HL-60/S4 treated with retinoic acid at 250 ng/mL for 4 days and 3 days (cell line): ENCODE measurements around the gene TESMIN.

Experiments
- in situ Hi-C: fragments of 300-500 bp; cut with MboI; formaldehyde crosslinking; loops from 2 replicates; pipeline ENCODE4 v1.7.0; 2022; ENCODE audit warnings: low sequenced_read_pairs

TESMIN gene

GRCh38 chr11:68714060-68714856 is 37.1 kb downstream of the TESMIN start:
- in situ Hi-C loops = no loop called here

GRCh38 chr11:68711114-68711513 is 40.2 kb downstream of the TESMIN start:
- in situ Hi-C loops = no loop called here

DNA sequence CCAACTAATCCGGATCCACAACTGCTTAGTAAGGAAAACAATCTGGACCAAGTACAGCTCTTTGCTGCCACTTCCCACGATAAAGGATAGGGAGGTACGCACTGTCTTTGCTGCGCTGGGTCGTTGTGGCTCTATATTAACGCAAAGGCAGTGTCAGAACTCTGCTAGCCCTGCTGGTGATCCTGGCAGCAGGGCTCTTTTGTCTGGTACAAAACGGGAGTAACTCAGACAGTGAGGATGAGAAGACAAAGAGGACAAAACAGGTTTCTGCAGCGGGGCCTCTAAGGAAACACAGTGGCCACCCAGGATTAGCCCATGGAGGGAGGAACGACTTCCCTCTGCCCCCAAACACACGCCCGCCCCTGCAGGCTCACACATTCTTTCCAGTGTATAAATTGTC is 40.9 kb downstream of the TESMIN start:
- in situ Hi-C loops = no loop called here

DNA sequence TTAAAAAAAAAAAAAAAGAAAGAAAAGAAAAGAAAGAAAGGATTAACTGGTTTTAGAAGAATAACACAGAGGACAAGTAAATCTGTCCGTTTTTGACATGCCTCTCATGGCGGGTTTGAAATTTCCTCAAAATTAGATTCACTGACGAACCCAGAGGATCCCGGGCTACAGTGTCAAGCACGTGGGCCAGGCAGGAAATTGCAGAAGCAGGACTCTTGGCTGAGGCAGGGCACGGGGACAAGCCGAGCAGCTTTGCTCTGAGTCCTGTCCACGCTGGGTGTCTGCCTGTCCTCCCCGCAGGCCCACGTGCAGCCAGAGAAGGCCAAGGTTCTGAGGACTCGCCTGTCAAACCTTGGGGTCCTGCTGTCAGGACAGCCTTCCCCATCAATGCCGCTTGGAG is 42.3 kb downstream of the TESMIN start:
- in situ Hi-C loops = no loop called here

GRCh38 chr11:68707527-68707926 is 43.8 kb downstream of the TESMIN start:
- in situ Hi-C loops = no loop called here

GRCh38 chr11:68704887-68705286 is 46.4 kb downstream of the TESMIN start:
- in situ Hi-C loops = no loop called here

DNA sequence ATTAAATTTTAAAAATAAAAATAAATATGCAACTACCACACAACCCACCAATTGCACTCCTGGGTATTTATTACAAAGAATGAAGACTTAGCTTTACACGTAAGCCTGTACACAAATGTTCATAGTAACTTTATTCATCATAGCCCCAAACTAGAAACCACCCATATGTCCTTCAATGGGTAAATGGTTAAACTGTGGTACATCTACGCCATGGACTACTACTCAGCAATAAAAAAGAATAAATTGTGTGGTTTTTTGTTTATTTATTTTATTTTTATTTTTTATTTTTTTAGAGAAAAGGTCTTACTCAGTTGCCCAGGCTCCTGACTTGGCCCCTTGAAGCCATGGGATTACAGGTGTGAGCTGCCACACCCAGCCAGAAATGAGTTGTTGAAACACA is 52.3 kb downstream of the TESMIN start:
- in situ Hi-C loops = no loop called here

DNA sequence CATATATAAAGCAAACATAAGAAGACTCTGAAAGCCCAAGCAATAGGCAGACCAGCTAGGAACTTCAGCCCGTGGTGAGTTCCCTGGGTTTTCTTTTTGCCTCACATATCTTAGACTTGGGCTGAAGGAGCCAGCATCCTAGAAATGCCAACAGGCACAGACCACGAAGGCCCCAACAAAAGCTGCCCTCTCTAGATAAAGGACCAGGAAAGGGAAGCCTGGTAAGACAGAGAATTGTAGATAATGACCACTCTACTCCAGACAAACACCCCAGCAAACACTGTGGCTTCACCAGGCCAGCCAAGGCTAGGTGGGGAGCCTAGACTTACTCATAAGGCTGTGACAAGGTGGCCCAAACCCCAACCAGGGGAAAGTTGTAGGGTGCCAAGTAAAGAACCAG is 55.8 kb downstream of the TESMIN start:
- in situ Hi-C loops = no loop called here

GRCh38 chr11:68694431-68695297 is 56.7 kb downstream of the TESMIN start:
- in situ Hi-C loops = no loop called here

GRCh38 chr11:68693484-68693882 is 57.8 kb downstream of the TESMIN start:
- in situ Hi-C loops = no loop called here

DNA sequence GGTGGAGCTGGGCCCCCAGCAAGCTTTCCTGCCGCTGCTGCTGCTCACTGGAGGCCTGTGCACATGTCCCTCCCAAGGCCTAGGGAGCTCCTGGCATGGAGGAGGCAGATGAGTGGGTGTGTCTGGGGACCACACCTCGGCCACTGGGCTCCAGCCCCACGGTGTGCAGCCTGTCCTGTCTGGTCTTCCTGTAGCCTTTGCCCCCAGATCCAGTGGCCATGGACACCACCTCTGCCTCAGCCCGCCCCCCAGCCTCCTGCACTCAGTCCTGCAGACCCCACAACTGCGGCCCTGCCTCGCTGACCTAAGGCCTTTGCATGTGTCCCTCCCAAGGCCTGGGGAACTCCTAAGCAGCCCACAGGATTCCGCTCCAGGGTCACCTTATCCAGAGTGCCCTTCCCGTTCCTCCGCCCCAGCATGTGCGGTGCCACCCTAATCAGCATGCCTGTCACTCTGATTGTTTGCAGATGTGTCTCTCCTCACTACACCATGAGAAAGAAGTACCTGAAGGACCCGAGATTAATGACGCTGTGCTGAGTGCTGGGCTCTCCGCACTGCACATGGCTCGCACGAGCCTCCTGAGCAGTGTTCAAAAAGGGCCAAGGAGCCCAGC is 58.3 kb downstream of the TESMIN start:
- in situ Hi-C loops = no loop called here

- in situ Hi-C loops = no loop called here
Measured at GRCh38 chr11:68692115-68692514, 59.2 kb downstream of the TESMIN start.

- in situ Hi-C loops = no loop called here
Measured at GRCh38 chr11:68691402-68691784, 59.9 kb downstream of the TESMIN start.

DNA sequence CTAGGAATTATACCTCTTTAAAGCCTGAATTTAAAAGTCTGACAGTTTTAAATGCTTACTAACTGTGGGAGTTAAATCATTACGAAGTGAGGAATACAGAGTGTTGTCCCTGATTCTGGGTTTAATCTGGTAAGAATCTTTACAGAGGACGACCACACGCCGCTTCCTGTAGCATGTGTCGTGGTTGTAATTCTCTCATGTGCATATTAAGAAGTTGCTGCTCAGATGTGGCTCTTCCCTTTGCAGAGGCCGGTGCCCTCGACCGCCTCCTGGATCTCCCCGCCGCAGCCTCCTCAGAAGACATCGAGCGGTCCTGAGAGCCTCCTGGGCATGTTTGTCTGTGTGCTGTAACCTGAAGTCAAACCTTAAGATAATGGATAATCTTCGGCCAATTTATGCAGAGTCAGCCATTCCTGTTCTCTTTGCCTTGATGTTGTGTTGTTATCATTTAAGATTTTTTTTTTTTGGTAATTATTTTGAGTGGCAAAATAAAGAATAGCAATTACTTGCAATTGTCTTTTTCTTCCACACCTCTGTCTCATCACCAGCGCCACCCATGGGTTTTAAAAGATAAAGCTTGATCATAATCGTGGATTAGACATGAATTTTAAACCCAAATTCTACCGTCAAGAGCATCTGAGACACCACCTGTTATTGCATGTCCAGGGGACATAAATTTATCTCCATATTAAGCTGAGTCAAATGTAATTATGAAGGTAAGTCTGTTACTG is 60.5 kb downstream of the TESMIN start:
- in situ Hi-C loops = no loop called here

- in situ Hi-C loops = no loop called here
Measured at GRCh38 chr11:68689737-68690625, 61.3 kb downstream of the TESMIN start.

DNA sequence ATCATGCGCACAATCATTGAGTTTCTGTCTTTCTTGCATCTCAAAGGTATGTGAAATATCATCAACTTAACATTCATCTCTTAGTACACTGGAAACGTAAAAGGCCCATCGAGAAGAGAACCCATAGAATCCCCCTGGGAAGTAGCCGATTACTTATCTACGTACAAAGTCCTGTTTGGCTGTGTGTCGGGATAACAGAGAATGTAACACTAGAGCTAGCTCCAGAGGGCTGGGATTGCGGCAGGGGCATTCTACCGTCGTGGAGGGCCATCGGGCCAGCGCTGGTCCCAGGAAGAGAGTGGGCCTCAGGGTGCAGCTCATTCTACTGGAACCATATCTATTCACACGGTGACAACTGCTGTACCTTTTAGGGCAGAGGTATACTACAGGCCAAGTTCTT is 62.4 kb downstream of the TESMIN start:
- in situ Hi-C loops = no loop called here

- in situ Hi-C loops = no loop called here
Measured at GRCh38 chr11:68687986-68688385, 63.3 kb downstream of the TESMIN start.

GRCh38 chr11:68687311-68687710 is 64.0 kb downstream of the TESMIN start:
- in situ Hi-C loops = no loop called here

DNA sequence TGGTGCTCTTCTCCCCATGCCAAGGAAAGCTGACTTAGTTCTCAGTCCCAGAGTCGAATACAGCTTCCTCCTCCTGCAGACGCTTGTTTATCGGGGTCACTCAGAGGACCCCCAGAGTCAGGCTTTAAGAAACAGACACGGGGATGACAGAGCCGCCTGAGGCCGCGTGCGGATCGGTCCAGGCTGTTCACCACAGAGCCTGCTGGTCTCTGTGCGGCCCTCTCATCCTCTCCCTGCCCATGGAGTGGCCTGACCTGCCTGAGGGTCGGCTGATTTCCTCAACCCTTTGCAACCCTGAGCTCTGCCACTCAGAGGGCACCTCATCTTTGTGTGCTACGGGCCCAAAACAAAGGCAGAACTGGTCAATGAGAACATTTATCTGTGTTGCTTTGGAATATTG is 64.8 kb downstream of the TESMIN start:
- in situ Hi-C loops = no loop called here
